ENCODE measurements around the gene SKP2. TPM values are rescaled to one million over a fixed set of nuclear protein-coding genes. Genes with fewer than 3 reads are reported as not detected.
"Not testable (repeated sequence)": the region's sequence is repeated elsewhere in the genome, so short reads cannot be mapped to it uniquely, and the experiment has no call there.

Gene SKP2
- total RNA-seq, 1 donor from 2014 or later, result 15.9 TPM

- DNase-seq (ENCODE audit: low spot score in 2 of 2), result no peak
- FAIRE-seq, result peak; percentile 48
Measured at GRCh38 chr5:36198281-36198680, 46.4 kb downstream of the SKP2 start.

- FAIRE-seq; DNase-seq (ENCODE audit: low spot score in 2 of 2): not testable (repeated sequence)
Measured at GRCh38 chr5:36198783-36199182, 46.9 kb downstream of the SKP2 start.

GRCh38 chr5:36199620-36200019 is 47.7 kb downstream of the SKP2 start:
- no peak for DNase-seq (ENCODE audit: low spot score in 2 of 2)
- no peak for FAIRE-seq

- FAIRE-seq, result no peak
Measured at GRCh38 chr5:36200513-36200912, 48.6 kb downstream of the SKP2 start.

GRCh38 chr5:36202521-36202961 is 50.6 kb downstream of the SKP2 start:
- no peak for FAIRE-seq
- no peak for DNase-seq (ENCODE audit: low spot score in 2 of 2)

More at GRCh38 chr5:36200513-36200912, 48.6 kb downstream of the SKP2 start:
- DNase-seq (ENCODE audit: low spot score in 2 of 2), result no peak

- no peak for FAIRE-seq
- no peak for DNase-seq (ENCODE audit: low spot score in 2 of 2)
Measured at GRCh38 chr5:36205329-36205728, 53.4 kb downstream of the SKP2 start.

- no peak for DNase-seq (ENCODE audit: low spot score in 2 of 2)
- FAIRE-seq, result no peak
Measured at GRCh38 chr5:36206913-36207312, 55.0 kb downstream of the SKP2 start.

- no peak for FAIRE-seq
- DNase-seq (ENCODE audit: low spot score in 2 of 2), result no peak
Measured at GRCh38 chr5:36208786-36209185, 56.9 kb downstream of the SKP2 start.

- DNase-seq (ENCODE audit: low spot score in 2 of 2), result no peak
- FAIRE-seq, result no peak
Measured at GRCh38 chr5:36209664-36210063, 57.8 kb downstream of the SKP2 start.

- no peak for DNase-seq (ENCODE audit: low spot score in 2 of 2)
Measured at GRCh38 chr5:36214436-36214835, 62.5 kb downstream of the SKP2 start.

GRCh38 chr5:36215910-36216309 is 64.0 kb downstream of the SKP2 start:
- no peak for FAIRE-seq

More at GRCh38 chr5:36214436-36214835, 62.5 kb downstream of the SKP2 start:
- no peak for FAIRE-seq

GRCh38 chr5:36217567-36217966 is 65.7 kb downstream of the SKP2 start:
- FAIRE-seq, result no peak
- DNase-seq (ENCODE audit: low spot score in 2 of 2), result no peak

More at GRCh38 chr5:36215910-36216309, 64.0 kb downstream of the SKP2 start:
- DNase-seq (ENCODE audit: low spot score in 2 of 2), result no peak

- DNase-seq (ENCODE audit: low spot score in 2 of 2) (no peak), FAIRE-seq (peak; percentile 30)
Measured at GRCh38 chr5:36217988-36218387, 66.1 kb downstream of the SKP2 start.

- FAIRE-seq (no peak), DNase-seq (ENCODE audit: low spot score in 2 of 2) (no peak)
Measured at GRCh38 chr5:36222620-36223019, 70.7 kb downstream of the SKP2 start.

- FAIRE-seq (no peak), DNase-seq (ENCODE audit: low spot score in 2 of 2) (no peak)
Measured at GRCh38 chr5:36227046-36227445, 75.1 kb downstream of the SKP2 start.

GRCh38 chr5:36228505-36228904 is 76.6 kb downstream of the SKP2 start:
- FAIRE-seq (no peak), DNase-seq (ENCODE audit: low spot score in 2 of 2) (no peak)

GRCh38 chr5:36230151-36230790 is 78.4 kb downstream of the SKP2 start:
- FAIRE-seq, result no peak
- DNase-seq (ENCODE audit: low spot score in 2 of 2), result no peak

GRCh38 chr5:36232533-36232932 is 80.6 kb downstream of the SKP2 start:
- DNase-seq (ENCODE audit: low spot score in 2 of 2), result no peak
- FAIRE-seq, result no peak

Measured in frontal cortex (tissue), 4 donors.